ENCODE results near the gene ATG7.

- TF ChIP-seq CTCF (tag by site-specific recombination; IDR thresholded peaks at IDR 0.05) (no peak), GLIS2 (tag by site-specific recombination; IDR thresholded peaks at IDR 0.05) (no peak), ZNF501 (tag by site-specific recombination; IDR thresholded peaks at IDR 0.05) (no peak), GLIS1 (tag by site-specific recombination; IDR thresholded peaks at IDR 0.05) (no peak), ZBTB48 (tag by site-specific recombination; IDR thresholded peaks at IDR 0.05) (no peak), ZNF843 (tag by site-specific recombination; IDR thresholded peaks at IDR 0.05) (no peak), GLI4 (tag by site-specific recombination; IDR thresholded peaks at IDR 0.05) (no peak), ZNF157 (tag by site-specific recombination; IDR thresholded peaks at IDR 0.05) (no peak), YY1 (tag by site-specific recombination; IDR thresholded peaks at IDR 0.05) (no peak), ZNF513 (tag by site-specific recombination; IDR thresholded peaks at IDR 0.05) (no peak), ZNF169 (tag by site-specific recombination; IDR thresholded peaks at IDR 0.05) (no peak), ZNF280D (tag by site-specific recombination; IDR thresholded peaks at IDR 0.05) (no peak), ZNF140 (tag by site-specific recombination; IDR thresholded peaks at IDR 0.05) (no peak), OVOL3 (tag by site-specific recombination; IDR thresholded peaks at IDR 0.05) (no peak)
These were observed 203.1 kb downstream of the ATG7 start for GRCh38 chr3:11475324-11475723.
